Measurements from ENCODE around the gene NLGN1. TPM values are rescaled to one million over a fixed set of nuclear protein-coding genes. Genes with fewer than 3 reads are reported as not detected.

Gene NLGN1
- total and polyA plus RNA-seq, 2 experiments from 2014 or later: 5.3 to 10.9 TPM

DNA sequence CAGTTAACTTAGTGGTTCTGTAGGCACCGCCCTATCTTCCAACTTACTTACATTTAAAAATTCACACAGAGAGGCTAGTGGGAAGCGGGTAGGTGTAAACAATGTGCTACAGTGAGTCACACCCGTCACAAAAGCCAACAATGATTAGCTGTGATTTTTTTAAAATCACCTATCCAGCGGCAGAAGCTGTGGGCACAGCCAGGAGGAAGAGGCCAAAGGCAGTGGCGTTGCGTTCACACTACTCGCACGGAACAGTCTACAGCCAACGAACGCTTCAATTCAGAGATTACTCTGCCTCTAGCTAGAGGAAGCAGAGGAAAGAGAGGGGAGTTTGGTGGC, 2.5 kb upstream of the NLGN1 start:
- Histone ChIP-seq H3K27me3 (peaks cover 23% of the 10 kb centered on the region), H3K36me3 (no peaks in the 10 kb centered on the region), H3K9me3 (ENCODE audit: low read depth) (no peaks in the 10 kb centered on the region), H3K4me3 (peak overlapping the region; percentile 88), H3K27ac (peak overlapping the region; percentile 36), H3K4me1 (ENCODE audit: low read depth) (peaks cover 5% of the 10 kb centered on the region)
- DNase-seq (ENCODE audit: low read depth in 1 of 2, low spot score in 1 of 2): no peak
- TF ChIP-seq, protein P1, sequence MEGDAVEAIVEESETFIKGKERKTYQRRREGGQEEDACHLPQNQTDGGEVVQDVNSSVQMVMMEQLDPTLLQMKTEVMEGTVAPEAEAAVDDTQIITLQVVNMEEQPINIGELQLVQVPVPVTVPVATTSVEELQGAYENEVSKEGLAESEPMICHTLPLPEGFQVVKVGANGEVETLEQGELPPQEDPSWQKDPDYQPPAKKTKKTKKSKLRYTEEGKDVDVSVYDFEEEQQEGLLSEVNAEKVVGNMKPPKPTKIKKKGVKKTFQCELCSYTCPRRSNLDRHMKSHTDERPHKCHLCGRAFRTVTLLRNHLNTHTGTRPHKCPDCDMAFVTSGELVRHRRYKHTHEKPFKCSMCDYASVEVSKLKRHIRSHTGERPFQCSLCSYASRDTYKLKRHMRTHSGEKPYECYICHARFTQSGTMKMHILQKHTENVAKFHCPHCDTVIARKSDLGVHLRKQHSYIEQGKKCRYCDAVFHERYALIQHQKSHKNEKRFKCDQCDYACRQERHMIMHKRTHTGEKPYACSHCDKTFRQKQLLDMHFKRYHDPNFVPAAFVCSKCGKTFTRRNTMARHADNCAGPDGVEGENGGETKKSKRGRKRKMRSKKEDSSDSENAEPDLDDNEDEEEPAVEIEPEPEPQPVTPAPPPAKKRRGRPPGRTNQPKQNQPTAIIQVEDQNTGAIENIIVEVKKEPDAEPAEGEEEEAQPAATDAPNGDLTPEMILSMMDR (IDR thresholded peaks at IDR 0.05; ENCODE audit: low read depth, low read length): no peak

DNA sequence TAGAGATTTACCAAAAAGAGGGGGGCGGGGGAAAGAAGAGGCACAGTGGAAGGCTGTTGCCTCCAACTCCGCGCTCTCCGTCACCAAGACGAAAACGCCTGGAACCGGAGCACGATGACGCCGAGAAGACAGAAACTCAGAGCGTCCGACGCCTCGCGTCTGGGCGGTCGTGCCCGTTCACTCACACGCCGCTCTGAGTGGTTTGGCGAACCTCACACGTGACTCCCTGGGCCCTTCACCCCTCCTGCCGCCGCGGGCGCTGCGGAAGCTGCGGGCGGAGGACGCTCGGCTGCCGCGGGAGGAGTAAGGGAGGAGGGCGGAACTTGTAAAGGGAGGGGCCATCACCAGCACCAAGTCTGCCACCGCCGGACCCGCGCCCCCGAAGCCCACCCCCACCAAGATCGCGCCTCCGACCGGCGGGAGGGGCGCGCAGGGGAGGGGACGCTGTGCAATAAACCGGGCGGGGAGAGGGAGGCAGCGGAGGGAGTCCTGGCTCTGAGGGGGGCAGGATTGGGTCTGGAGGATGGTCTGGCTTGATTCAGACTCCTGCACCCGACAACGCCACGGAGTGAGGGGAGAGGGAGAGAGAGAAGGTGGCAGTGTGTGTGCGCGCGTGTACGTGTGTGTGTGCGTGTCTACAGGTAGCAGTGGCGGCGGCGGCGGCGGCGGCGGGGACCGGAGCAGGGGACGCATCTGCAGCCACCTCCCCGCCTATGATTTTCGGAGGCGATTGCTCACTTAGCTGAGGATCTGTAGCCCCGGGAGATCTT, 1.9 kb upstream of the NLGN1 start:
- Histone ChIP-seq H3K4me3 (peak overlapping the region; percentile 88), H3K27ac (peak overlapping the region; percentile 36), H3K36me3 (no peaks in the 10 kb centered on the region), H3K4me1 (ENCODE audit: low read depth) (peaks cover 5% of the 10 kb centered on the region), H3K9me3 (ENCODE audit: low read depth) (no peaks in the 10 kb centered on the region), H3K27me3 (peaks cover 20% of the 10 kb centered on the region)
- peak; percentile 90 to 93 for DNase-seq (ENCODE audit: low read depth in 1 of 2, low spot score in 1 of 2)
- TF ChIP-seq, protein P1 (IDR thresholded peaks at IDR 0.05; ENCODE audit: low read depth, low read length): peak; percentile 13

DNA sequence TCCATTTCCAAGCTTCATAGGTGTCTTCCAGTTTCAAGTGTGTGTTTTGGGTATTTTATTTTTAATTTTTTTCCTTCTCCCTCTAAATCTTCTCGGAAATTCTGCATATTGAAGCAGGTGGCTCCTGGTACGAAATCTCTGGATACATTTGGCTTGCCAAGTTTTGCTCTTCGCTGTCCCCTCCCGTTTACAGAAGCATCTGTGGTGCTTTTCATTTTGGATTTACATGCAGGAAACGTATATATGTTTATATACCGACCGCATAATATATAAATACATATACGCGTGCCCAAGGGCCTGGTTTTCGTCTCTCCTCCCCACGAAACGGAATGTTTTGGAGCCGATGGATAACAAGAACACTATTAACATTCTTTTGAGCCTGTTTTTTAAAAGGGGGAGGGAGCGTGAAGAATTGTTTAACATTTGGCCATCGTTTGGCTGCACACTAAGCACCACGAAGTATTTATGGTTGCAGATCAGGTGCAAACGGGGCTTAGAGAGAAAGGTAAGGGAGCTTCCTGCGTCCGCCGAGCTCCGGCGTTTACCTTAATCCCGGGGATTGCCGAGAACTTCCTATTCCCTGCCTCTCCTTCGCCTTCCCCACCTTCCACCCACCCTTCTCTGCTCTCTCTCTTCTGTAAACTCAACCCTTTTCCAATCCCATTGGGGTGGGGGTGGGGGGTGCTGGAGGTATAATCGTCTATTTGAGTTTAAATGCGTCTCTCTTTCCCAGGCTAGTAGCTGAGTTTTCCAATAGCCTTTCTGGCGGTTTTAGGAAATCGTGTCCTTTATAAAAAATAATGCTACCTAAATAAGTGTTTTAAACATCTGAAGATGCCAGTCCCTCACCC, 1.1 kb upstream of the NLGN1 start:
- no peaks in the 10 kb centered on the region for H3K36me3 ChIP-seq
- H3K4me1 ChIP-seq (ENCODE audit: low read depth): peaks cover 5% of the 10 kb centered on the region
- H3K27me3 ChIP-seq: peaks cover 20% of the 10 kb centered on the region
- peak in 1 of 2 donors; percentile 18 for DNase-seq (ENCODE audit: low read depth in 1 of 2, low spot score in 1 of 2)
- H3K27ac ChIP-seq: no peak overlapping the region
- no peaks in the 10 kb centered on the region for H3K9me3 ChIP-seq (ENCODE audit: low read depth)
- peak overlapping the region; percentile 88 for H3K4me3 ChIP-seq
- TF ChIP-seq, protein P1 (IDR thresholded peaks at IDR 0.05; ENCODE audit: low read depth, low read length): no peak

DNA sequence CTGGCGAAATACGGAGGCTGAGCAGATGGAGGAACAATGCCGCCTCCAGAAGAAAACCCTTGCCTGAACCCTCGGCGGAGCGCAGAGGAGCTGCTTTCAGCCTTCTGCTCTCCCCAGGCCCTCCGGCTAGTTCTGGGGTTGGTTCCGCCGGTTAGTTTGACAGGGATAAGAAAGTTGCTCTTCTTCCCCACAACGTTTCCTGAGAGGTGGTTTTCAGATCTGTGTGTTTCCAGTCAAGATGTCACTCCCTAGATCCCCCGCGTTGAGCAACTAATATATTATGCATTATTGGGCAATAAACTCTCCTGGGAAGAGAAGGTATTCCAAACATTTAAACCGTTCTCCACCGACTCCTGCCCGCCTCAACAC, 551 bp downstream of the NLGN1 start:
- H3K27me3 ChIP-seq: peaks cover 20% of the 10 kb centered on the region
- H3K4me1 ChIP-seq (ENCODE audit: low read depth): peaks cover 5% of the 10 kb centered on the region
- H3K9me3 ChIP-seq (ENCODE audit: low read depth): no peaks in the 10 kb centered on the region
- TF ChIP-seq, protein P1 (IDR thresholded peaks at IDR 0.05; ENCODE audit: low read depth, low read length): no peak
- no peaks in the 10 kb centered on the region for H3K36me3 ChIP-seq
- H3K4me3 ChIP-seq: peak overlapping the region; percentile 88
- DNase-seq (ENCODE audit: low read depth in 1 of 2, low spot score in 1 of 2): peak; percentile 30 to 78
- H3K27ac ChIP-seq: peak overlapping the region; percentile 4

DNA sequence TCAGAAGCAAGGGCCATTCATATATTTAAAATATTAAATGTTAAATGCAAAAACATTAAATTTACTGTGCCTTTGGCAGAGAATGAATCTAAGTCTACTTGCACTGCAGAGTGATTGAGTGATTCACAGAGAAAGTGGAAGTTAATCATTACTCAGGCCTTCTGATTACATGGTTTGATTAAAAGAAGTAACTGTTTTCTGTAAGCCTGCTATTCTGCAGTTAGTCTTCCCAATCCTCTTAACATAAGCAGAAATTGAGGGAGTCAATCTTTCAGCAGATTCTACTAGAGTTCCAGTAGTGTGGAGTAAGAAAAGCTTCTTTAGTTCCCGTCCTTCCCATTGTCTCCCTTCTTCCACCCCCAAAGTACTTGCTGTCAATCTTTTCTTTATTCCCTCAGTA, 1.5 kb downstream of the NLGN1 start:
- Histone ChIP-seq H3K4me3 (peak overlapping the region; percentile 88), H3K27me3 (peaks cover 13% of the 10 kb centered on the region), H3K9me3 (ENCODE audit: low read depth) (no peaks in the 10 kb centered on the region), H3K36me3 (no peaks in the 10 kb centered on the region), H3K27ac (no peak overlapping the region), H3K4me1 (ENCODE audit: low read depth) (peaks cover 5% of the 10 kb centered on the region)
- TF ChIP-seq, protein P1 (IDR thresholded peaks at IDR 0.05; ENCODE audit: low read depth, low read length): no peak
- no peak for DNase-seq (ENCODE audit: low read depth in 1 of 2, low spot score in 1 of 2)

Measured in cardiac muscle cell (in vitro differentiated cells and primary cell).